Renal cortical epithelial cell (primary cell): Measurements from ENCODE around the gene CEACAM19. TPM values are rescaled to one million over a fixed set of nuclear protein-coding genes. Genes with fewer than 3 reads are reported as not detected.
A peak's percentile ranks its signal among the peaks of the same experiment; 100 is the strongest.
"Not testable (repeated sequence)": the region's sequence is repeated elsewhere in the genome, so short reads cannot be mapped to it uniquely, and the experiment has no call there.

ENCODE experiments used
- DNase-seq: peaks from one replicate; pipeline ENCODE4 v3.0.0-alpha.2; 2011; ENCODE audit warnings: low read depth
- total RNA-seq: library from RNA; depleted of rRNA; stranded (reverse); fragments of >200 nt; gene quantifications from 2 replicates; pipeline ENCODE4 v1.2.3, GENCODE V29; 2014

CEACAM19 gene
- total RNA-seq, 1 donor from 2014 or later = 9.4 TPM

GRCh38 chr19:44645407-44646048 is 25.8 kb upstream of the CEACAM19 start:
- DNase-seq = no peak

DNA sequence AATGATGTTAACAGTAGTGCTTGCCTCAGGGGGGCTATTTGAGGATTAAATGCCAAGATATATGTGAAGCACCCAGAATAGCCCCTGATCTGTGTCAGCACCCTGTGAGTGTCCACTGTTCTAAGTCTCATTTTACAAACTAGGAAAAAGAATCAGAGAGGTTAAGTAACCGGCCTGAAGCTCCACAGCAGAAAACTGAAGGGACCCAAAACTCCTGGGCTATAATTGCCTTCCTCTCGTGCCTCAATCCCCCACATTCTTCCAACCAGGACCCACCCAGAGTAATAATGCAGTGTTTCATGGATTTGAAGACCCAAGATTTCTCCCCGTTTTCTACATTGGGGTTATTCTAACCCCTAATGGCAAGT is 25.2 kb upstream of the CEACAM19 start:
- DNase-seq = no peak

- no peak for DNase-seq
These were observed 24.1 kb upstream of the CEACAM19 start for GRCh38 chr19:44647144-44647543.

DNA sequence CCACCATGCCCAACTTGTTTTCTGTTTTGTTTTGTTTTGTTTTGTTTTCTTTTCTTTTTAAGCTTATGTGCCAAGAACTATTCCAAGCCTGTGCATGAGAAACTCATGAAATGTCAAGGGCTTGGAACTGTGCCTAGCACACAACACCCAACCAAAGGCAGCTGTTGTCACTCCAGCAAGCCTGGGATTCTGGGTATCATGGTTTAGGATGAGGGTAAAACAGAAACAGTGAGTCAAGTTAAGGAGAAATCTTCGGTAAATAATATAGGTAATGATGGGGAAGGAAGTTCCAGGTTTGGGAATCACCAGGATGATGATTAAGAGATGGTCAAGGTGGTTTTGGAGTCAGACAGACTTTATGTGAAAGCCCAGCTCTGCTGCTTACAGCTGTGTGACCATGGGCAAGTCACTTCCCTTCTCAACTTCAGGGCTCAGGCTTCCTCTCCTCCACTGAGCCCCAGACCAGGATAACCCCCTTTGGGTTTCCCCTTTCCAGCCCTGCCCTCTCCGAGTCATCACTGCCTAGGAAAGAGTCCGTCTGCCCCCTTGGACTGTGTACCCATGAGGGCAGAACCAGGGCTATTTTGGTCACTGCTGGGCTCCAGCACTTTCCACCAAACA is 22.5 kb upstream of the CEACAM19 start:
- peak; percentile 76 for DNase-seq

DNA sequence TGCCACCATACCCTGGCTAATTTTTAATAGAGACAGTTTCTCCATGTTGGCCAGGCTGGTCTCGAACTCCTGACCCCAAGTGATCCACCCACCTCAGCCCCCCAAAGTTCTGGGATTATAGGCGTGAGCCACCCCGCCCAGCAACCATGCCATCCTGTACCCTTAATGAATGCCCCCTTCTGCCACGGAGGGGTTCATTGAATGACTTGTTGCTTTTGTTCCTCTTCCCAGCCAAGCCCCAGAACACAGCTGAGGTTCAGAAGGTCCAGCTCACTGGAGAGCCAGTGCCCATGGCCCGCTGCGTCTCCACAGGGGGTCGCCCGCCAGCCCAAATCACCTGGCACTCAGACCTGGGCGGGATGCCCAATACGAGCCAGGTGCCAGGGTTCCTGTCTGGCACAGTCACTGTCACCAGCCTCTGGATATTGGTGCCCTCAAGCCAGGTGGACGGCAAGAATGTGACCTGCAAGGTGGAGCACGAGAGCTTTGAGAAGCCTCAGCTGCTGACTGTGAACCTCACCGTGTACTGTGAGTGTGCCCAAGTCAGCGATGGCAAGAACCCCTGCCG is 21.6 kb upstream of the CEACAM19 start:
- DNase-seq = no peak

DNA sequence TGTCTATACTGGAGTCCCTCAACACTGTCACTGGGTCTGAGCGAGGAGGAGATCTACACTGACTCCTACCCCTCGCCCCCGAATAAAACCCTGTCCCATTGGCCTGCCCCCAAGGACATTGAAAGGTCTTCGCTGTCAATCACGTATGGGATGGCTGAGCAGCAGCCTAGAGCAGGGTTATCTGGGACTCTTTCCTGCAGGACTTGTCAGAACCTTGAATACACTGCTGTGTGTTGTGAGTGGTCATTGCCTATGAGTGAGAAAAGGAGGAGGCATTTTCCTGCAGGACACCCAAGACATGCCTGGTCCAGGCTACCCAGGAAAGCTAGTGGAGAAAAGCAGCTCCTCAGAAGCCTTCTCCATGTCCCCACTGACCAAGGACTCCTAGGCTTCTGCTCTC is 17.9 kb upstream of the CEACAM19 start:
- DNase-seq = no peak

GRCh38 chr19:44653977-44654774 is 17.1 kb upstream of the CEACAM19 start:
- DNase-seq = peak; percentile 29

DNA sequence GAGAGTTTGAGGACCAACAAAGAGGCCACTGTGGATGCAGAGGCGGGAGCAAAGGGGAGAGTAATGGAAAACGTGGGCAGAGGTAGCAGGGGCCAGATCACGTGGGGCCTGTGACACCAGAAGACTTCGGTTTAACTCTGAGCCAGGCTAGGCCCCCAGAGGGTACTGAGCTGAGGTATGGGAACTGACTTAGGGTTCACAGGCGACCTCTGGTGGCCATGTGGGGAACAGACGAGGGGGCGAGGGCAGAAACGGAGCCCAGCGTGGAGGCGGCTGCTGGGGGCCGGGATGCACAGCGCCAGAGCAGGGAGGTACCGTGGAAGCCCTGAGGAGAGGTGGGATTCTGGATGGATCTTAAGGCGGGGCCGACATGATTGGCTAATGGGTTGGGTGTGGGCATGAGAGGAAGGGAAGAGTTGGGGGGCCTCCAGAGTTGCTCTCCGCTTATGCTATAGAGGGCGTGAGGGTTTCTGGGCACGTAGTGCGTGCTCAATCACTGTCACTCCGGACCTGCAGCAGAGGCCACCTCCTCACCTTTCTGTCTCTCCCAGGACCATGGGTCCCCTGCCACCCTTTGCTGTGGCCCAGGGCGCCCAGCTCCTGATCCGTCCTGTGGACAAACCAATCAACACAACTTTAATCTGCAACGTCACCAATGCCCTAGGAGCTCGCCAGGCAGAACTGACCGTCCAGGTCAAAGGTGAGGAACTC is 13.9 kb upstream of the CEACAM19 start:
- peak; percentile 32 for DNase-seq

DNA sequence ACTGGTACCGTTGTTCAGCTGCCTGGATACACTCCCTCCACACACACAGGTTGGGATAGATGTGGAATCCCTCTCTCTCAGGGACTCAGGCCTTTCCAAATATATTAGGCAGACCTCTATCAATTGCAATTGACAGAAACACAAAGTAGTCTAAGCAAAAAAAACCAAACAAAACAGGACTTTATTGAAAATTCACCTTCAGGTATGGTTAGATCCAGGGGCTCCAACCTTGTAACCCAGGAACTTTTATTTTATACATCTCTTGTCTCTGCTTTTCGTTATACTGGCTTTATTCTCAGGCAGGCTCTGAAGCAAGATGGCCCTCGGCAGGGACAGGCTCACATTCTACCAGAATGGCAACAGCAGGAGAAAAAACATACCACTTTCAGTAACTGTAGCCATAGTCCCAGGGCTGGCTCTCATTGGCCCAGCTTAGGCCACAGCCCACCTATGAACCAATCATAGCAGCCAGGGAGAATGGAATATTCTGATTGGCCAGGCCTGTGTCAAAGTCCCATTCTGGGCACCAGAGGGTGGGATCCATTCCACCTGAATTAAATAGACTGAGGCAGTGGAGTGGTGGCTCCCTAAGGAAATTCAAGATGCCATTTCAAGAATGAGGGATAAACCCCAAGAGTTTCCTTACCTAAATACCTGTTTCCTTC is 13.1 kb upstream of the CEACAM19 start:
- no peak for DNase-seq

DNA sequence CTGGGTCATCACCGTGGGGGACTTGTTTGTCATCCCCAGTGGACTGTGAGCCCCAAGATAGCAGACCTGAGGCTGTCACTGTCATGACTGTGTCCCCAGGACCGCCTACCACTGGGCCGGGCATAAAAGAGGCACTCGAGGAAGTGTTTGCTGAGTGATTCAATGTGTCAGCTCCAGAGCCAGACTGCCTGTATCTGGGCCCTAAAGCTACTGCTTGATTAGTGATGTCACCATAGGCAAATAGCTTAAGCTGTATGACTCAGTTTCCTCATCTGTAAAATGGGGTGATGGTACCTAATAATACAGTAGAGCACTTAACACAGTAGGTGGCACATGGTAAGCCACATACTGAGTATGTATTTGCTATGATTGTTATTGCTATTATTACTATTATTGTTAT is 11.2 kb upstream of the CEACAM19 start:
- no peak for DNase-seq

DNA sequence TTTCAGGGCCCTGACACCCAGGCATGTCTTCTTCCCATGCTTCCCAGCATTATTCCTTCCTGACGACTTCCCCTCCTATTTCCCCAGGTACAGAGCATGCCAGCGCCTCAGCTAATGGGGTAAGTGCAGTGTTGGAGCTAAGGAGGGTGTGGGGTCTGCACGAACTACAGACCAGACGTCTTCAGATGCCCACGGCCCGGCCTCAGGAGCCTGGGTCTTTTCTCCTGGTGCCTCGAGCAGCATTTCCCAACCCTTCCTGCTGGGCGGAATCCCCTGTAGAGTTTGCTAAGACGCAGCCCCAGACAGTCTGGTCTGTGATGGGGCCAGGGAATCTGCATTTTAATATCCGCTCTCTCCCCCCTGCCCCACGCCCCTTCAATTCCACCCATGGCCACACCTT is 10.1 kb upstream of the CEACAM19 start:
- DNase-seq = no peak

GRCh38 chr19:44661904-44662303 is 9.4 kb upstream of the CEACAM19 start:
- DNase-seq = no peak

GRCh38 chr19:44662691-44663385 is 8.4 kb upstream of the CEACAM19 start:
- no peak for DNase-seq

- DNase-seq = no peak
These were observed 7.3 kb upstream of the CEACAM19 start for GRCh38 chr19:44663996-44664395.

- no peak for DNase-seq
These were observed 6.3 kb upstream of the CEACAM19 start for GRCh38 chr19:44664976-44665375.

GRCh38 chr19:44666852-44667556 is 4.3 kb upstream of the CEACAM19 start:
- DNase-seq = no peak

- DNase-seq = no peak
These were observed 2.1 kb upstream of the CEACAM19 start for GRCh38 chr19:44668985-44669764.

- not testable (repeated sequence) for DNase-seq
These were observed 1.3 kb upstream of the CEACAM19 start for GRCh38 chr19:44670027-44670426.

GRCh38 chr19:44672226-44672625 is 944 bp downstream of the CEACAM19 start:
- no peak for DNase-seq
